Measurements from ENCODE around the gene ELF5. TPM values are rescaled to one million over a fixed set of nuclear protein-coding genes. Genes with fewer than 3 reads are reported as not detected.

The ELF5 gene
- 0.11 and 0.26 TPM in 2 replicates for total RNA-seq (2022)
- percentile 17 among the genes with signal in this experiment for Bru-seq, nascent RNA
- BruChase-seq, experiment 1, labeled RNA remaining after a 2-hour chase, result percentile 19 among the genes with signal in this experiment
- percentile 22 among the genes with signal in this experiment for BruChase-seq, experiment 2, labeled RNA remaining after a 6-hour chase
- long read RNA-seq, result 0 reads

DNA sequence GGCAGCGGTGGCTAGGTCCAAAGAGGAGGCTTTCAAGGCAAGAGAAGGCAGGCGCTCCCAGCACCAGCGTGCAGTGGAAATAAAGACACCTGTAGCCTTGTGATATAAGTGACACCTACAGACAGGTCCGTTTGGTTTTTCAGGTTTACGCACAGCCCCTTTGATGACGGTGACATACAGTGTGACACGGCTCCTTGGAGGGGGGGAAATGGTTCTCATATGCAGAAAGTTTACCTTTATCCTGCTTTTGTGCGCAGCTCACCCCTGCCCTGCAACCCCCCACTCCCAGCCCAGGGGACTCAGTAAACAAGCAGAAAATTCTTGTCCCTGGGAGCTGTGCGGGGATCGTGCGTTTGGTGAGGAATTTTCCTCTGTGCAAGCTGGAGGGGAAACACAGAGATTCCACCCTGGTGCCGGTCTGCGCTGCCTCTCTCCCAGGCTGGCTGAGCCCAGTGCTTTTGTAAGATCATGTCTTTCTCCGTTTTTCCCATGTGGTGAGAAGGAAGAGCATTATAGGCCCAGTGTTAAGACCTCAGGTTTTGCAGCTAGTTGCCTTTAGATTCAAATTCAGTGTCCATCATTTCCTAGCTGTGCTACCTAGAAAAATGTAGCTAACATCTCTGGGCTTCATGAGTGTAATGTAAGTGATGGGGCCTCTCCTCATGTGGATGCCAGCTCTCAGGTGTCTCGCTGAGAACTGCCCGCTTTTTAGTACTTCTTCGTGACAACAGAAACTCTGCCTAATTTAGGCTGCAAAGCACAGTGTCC is at the start of gene ELF5:
ELF5 (minus strand) TSS at position 113 of the 768 bp plus-strand sequence. CDS start 8,045 bp downstream, outside the sequence.
- intact Hi-C loops (cut with micrococcal nuclease; ENCODE audit: unreplicated experiment), result loop anchor here (1.0 to 5.0 kb wide), 3 partner anchors 153 to 878 kb away; no protein-coding TSS in a partner anchor
- H3K4me3 ChIP-seq (ENCODE audit: low read depth, low read length), result no peak within 1 kb of the TSS
- Mint-ChIP-seq H3K4me1 (ENCODE audit: low read depth, unreplicated experiment) (peaks cover 11% of the 10 kb centered on the region), H3K27ac (ENCODE audit: unreplicated experiment) (no peak within 1 kb of the TSS), H3K9me3 (ENCODE audit: unreplicated experiment) (no peaks in the 10 kb centered on the region), H3K4me3 (ENCODE audit: unreplicated experiment) (peak within 1 kb of the TSS; percentile 9), H3K36me3 (ENCODE audit: insufficient read depth, unreplicated experiment) (no peaks in the 10 kb centered on the region), H3K27me3 (ENCODE audit: insufficient read depth, unreplicated experiment) (peaks cover 5% of the 10 kb centered on the region)
- no TSS peak for BruUV-seq (replicated peaks)
- DNase-seq, result peak; percentile 47 to 48
- no peaks in the 10 kb centered on the region for H3K9me3 ChIP-seq
- H3K4me1 ChIP-seq, result peaks cover 17% of the 10 kb centered on the region
- POLR2A ChIA-PET, result no interaction called here
- no peaks in the 10 kb centered on the region for H3K27me3 ChIP-seq (replicated peaks; ENCODE audit: control insufficient read depth, insufficient read depth, low read length)
- no peaks in the 10 kb centered on the region for H3K36me3 ChIP-seq (ENCODE audit: control insufficient read depth, insufficient read depth, low read length)
- TF ChIP-seq, protein P1, sequence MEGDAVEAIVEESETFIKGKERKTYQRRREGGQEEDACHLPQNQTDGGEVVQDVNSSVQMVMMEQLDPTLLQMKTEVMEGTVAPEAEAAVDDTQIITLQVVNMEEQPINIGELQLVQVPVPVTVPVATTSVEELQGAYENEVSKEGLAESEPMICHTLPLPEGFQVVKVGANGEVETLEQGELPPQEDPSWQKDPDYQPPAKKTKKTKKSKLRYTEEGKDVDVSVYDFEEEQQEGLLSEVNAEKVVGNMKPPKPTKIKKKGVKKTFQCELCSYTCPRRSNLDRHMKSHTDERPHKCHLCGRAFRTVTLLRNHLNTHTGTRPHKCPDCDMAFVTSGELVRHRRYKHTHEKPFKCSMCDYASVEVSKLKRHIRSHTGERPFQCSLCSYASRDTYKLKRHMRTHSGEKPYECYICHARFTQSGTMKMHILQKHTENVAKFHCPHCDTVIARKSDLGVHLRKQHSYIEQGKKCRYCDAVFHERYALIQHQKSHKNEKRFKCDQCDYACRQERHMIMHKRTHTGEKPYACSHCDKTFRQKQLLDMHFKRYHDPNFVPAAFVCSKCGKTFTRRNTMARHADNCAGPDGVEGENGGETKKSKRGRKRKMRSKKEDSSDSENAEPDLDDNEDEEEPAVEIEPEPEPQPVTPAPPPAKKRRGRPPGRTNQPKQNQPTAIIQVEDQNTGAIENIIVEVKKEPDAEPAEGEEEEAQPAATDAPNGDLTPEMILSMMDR (IDR thresholded peaks at IDR 0.05; ENCODE audit: insufficient read depth in 1 of 2, low read depth in 1 of 2, low read length in 1 of 2, severe bottlenecking in 1 of 2, unreplicated experiment in 1 of 2), result no peak
- CTCF ChIA-PET, result interaction anchor here (0.6 to 1.2 kb wide), 2 partner anchors 33 to 45 kb away, joined by 3 read pairs; no protein-coding TSS in a partner anchor

DNA sequence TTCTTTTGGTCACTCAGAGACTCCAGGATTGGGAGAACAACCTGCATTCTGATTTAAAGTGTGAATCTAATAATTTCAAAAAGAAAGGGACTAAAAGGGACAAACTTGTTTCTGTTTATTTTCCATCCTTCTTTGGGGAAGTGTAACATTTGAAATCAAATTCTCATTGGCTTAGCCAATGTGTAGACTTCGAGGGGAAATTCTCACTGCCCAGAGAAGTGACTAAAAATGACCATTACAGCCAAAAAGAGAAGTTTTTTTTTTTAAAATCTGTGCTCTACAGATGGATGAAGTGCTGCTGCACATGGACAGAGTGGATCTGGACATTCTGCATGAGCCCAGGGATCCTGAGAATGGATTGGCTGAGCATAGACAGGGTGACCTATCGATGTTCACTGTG is 49.4 kb upstream of the ELF5 start:
- BruUV-seq (replicated peaks), result no TSS peak
- Histone ChIP-seq H3K36me3 (ENCODE audit: control insufficient read depth, insufficient read depth, low read length) (no peaks in the 10 kb centered on the region), H3K4me3 (ENCODE audit: low read depth, low read length) (no peak overlapping the region), H3K27me3 (replicated peaks; ENCODE audit: control insufficient read depth, insufficient read depth, low read length) (no peaks in the 10 kb centered on the region), H3K9me3 (no peaks in the 10 kb centered on the region), H3K4me1 (peaks cover 15% of the 10 kb centered on the region)
- CTCF ChIA-PET, result no interaction called here
- POLR2A ChIA-PET, result no interaction called here
- Mint-ChIP-seq H3K27ac (ENCODE audit: unreplicated experiment) (no peak overlapping the region), H3K4me1 (ENCODE audit: low read depth, unreplicated experiment) (peaks cover 12% of the 10 kb centered on the region), H3K27me3 (ENCODE audit: insufficient read depth, unreplicated experiment) (no peaks in the 10 kb centered on the region), H3K9me3 (ENCODE audit: unreplicated experiment) (no peaks in the 10 kb centered on the region), H3K4me3 (ENCODE audit: unreplicated experiment) (no peak overlapping the region), H3K36me3 (ENCODE audit: insufficient read depth, unreplicated experiment) (no peaks in the 10 kb centered on the region)
- DNase-seq, result no peak
- intact Hi-C loops (cut with micrococcal nuclease; ENCODE audit: unreplicated experiment), result no loop called here
- TF ChIP-seq, protein P1 (IDR thresholded peaks at IDR 0.05; ENCODE audit: insufficient read depth in 1 of 2, low read depth in 1 of 2, low read length in 1 of 2, severe bottlenecking in 1 of 2, unreplicated experiment in 1 of 2), result no peak

DNA sequence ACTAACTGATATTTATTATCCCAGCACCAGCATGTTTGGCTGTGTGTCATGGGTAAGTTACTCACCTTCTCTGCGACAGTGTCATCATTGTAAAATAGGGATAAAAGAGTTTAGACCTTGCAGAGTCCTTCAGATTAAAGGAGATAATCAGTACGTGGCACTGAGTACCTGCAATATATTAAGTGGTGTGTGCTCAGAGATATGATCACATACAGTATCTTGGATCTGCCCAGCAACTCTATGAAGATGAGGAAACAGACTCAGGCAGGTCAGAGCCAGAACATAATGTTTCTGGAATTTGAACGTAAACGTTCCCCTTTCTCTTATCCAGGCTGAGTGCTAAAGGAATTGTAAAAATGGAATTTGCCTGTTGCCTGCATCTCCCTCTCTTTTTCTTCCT is 46.9 kb upstream of the ELF5 start:
- Histone ChIP-seq H3K4me3 (ENCODE audit: low read depth, low read length) (no peak overlapping the region), H3K36me3 (ENCODE audit: control insufficient read depth, insufficient read depth, low read length) (no peaks in the 10 kb centered on the region), H3K27me3 (replicated peaks; ENCODE audit: control insufficient read depth, insufficient read depth, low read length) (no peaks in the 10 kb centered on the region), H3K4me1 (peaks cover 15% of the 10 kb centered on the region), H3K9me3 (no peaks in the 10 kb centered on the region)
- intact Hi-C loops (cut with micrococcal nuclease; ENCODE audit: unreplicated experiment), result no loop called here
- DNase-seq, result no peak
- Mint-ChIP-seq H3K27ac (ENCODE audit: unreplicated experiment) (no peak overlapping the region), H3K4me3 (ENCODE audit: unreplicated experiment) (no peak overlapping the region), H3K9me3 (ENCODE audit: unreplicated experiment) (no peaks in the 10 kb centered on the region), H3K27me3 (ENCODE audit: insufficient read depth, unreplicated experiment) (peaks cover 2% of the 10 kb centered on the region), H3K36me3 (ENCODE audit: insufficient read depth, unreplicated experiment) (no peaks in the 10 kb centered on the region), H3K4me1 (ENCODE audit: low read depth, unreplicated experiment) (peaks cover 12% of the 10 kb centered on the region)
- POLR2A ChIA-PET, result no interaction called here
- BruUV-seq (replicated peaks), result no TSS peak
- CTCF ChIA-PET, result no interaction called here
- TF ChIP-seq, protein P1 (IDR thresholded peaks at IDR 0.05; ENCODE audit: insufficient read depth in 1 of 2, low read depth in 1 of 2, low read length in 1 of 2, severe bottlenecking in 1 of 2, unreplicated experiment in 1 of 2), result no peak
